ENCODE measurements around the gene TET2.

Gene TET2

GRCh38 chr4:105206214-105206613 is 59.5 kb downstream of the TET2 start:
- Histone ChIP-seq H3K27me3 (ENCODE audit: insufficient read depth, low read depth, severe bottlenecking) (no peaks in the 10 kb centered on the region), H3K4me3 (ENCODE audit: low read depth, low read length) (no peak overlapping the region), H3K9me3 (ENCODE audit: severe bottlenecking) (no peaks in the 10 kb centered on the region), H3K36me3 (no peaks in the 10 kb centered on the region), H3K27ac (no peak overlapping the region)
- TF ChIP-seq CTCF (IDR thresholded peaks at IDR 0.05; ENCODE audit: low read depth, low read length), result no peak
- DNase-seq, result no peak

GRCh38 chr4:105207386-105207785 is 60.7 kb downstream of the TET2 start:
- TF ChIP-seq CTCF (IDR thresholded peaks at IDR 0.05; ENCODE audit: low read depth, low read length), result no peak
- Histone ChIP-seq H3K4me3 (ENCODE audit: low read depth, low read length) (no peak overlapping the region), H3K27ac (no peak overlapping the region), H3K36me3 (no peaks in the 10 kb centered on the region), H3K27me3 (ENCODE audit: insufficient read depth, low read depth, severe bottlenecking) (no peaks in the 10 kb centered on the region), H3K9me3 (ENCODE audit: severe bottlenecking) (no peaks in the 10 kb centered on the region)
- no peak for DNase-seq

- Histone ChIP-seq H3K36me3 (no peaks in the 10 kb centered on the region), H3K27me3 (ENCODE audit: insufficient read depth, low read depth, severe bottlenecking) (no peaks in the 10 kb centered on the region), H3K27ac (no peak overlapping the region), H3K4me3 (ENCODE audit: low read depth, low read length) (no peak overlapping the region), H3K9me3 (ENCODE audit: severe bottlenecking) (no peaks in the 10 kb centered on the region)
- no peak for TF ChIP-seq CTCF (IDR thresholded peaks at IDR 0.05; ENCODE audit: low read depth, low read length)
- DNase-seq, result no peak
Measured at GRCh38 chr4:105208561-105208960, 61.9 kb downstream of the TET2 start.

- no peak overlapping the region for H3K27ac ChIP-seq
- H3K4me3 ChIP-seq (ENCODE audit: low read depth, low read length), result no peak overlapping the region
- H3K27me3 ChIP-seq (ENCODE audit: insufficient read depth, low read depth, severe bottlenecking), result no peaks in the 10 kb centered on the region
- no peak for DNase-seq
- H3K36me3 ChIP-seq, result no peaks in the 10 kb centered on the region
- no peak for TF ChIP-seq CTCF (IDR thresholded peaks at IDR 0.05; ENCODE audit: low read depth, low read length)
- no peaks in the 10 kb centered on the region for H3K9me3 ChIP-seq (ENCODE audit: severe bottlenecking)
Measured at GRCh38 chr4:105210916-105211315, 64.2 kb downstream of the TET2 start.

GRCh38 chr4:105215609-105216313 is 69.1 kb downstream of the TET2 start:
- Histone ChIP-seq H3K36me3 (no peaks in the 10 kb centered on the region), H3K4me3 (ENCODE audit: low read depth, low read length) (no peak overlapping the region), H3K27ac (no peak overlapping the region), H3K9me3 (ENCODE audit: severe bottlenecking) (no peaks in the 10 kb centered on the region), H3K27me3 (ENCODE audit: insufficient read depth, low read depth, severe bottlenecking) (no peaks in the 10 kb centered on the region)
- DNase-seq, result no peak
- no peak for TF ChIP-seq CTCF (IDR thresholded peaks at IDR 0.05; ENCODE audit: low read depth, low read length)

- H3K27ac ChIP-seq, result no peak overlapping the region
- no peak overlapping the region for H3K4me3 ChIP-seq (ENCODE audit: low read depth, low read length)
- no peak for DNase-seq
- no peaks in the 10 kb centered on the region for H3K27me3 ChIP-seq (ENCODE audit: insufficient read depth, low read depth, severe bottlenecking)
- TF ChIP-seq CTCF (IDR thresholded peaks at IDR 0.05; ENCODE audit: low read depth, low read length), result no peak
- H3K9me3 ChIP-seq (ENCODE audit: severe bottlenecking), result no peaks in the 10 kb centered on the region
- no peaks in the 10 kb centered on the region for H3K36me3 ChIP-seq
Measured at GRCh38 chr4:105225500-105225899, 78.8 kb downstream of the TET2 start.
